Activated CD4-positive, alpha-beta T cell treated with anti-CD3 and anti-CD28 coated beads, Interleukin-2, amount 50 U/mL, for 4 hours (primary cell): ENCODE results near the gene GPSM3.
"Not testable (repeated sequence)": the region's sequence is repeated elsewhere in the genome, so short reads cannot be mapped to it uniquely, and the experiment has no call there.

Experiments
- DNase-seq, 2 experiments: peaks; one replicate each; pipeline ENCODE4 v3.0.0-alpha.2; 2020

Gene GPSM3

GRCh38 chr6:32192608-32193039, at the start of gene GPSM3:
Gene GPSM3, minus strand, starts transcription at chr6:32192643. Its CDS starts 130 bp downstream, at chr6:32192513.
- DNase-seq: peak; percentile 22 to 25

- no peak for DNase-seq
Observed at GRCh38 chr6:32240686-32241085, 48.2 kb upstream of the GPSM3 start.

GRCh38 chr6:32239462-32239861, 47.0 kb upstream of the GPSM3 start:
- DNase-seq: no peak

GRCh38 chr6:32234934-32235333, 42.5 kb upstream of the GPSM3 start:
- DNase-seq: no peak

- no peak for DNase-seq
Observed at GRCh38 chr6:32226434-32226833, 34.0 kb upstream of the GPSM3 start.

- DNase-seq: no peak
Observed at GRCh38 chr6:32224696-32225095, 32.3 kb upstream of the GPSM3 start.

- no peak for DNase-seq
Observed at GRCh38 chr6:32223258-32224235, 31.1 kb upstream of the GPSM3 start, which contains the start of gene NOTCH4. Gene NOTCH4, minus strand, starts transcription at chr6:32224067. Its CDS starts 139 bp downstream, at chr6:32223928.

- no peak for DNase-seq
Observed at GRCh38 chr6:32222333-32223230, 30.1 kb upstream of the GPSM3 start.

GRCh38 chr6:32220021-32220420, 27.6 kb upstream of the GPSM3 start:
- DNase-seq: no peak

- DNase-seq: no peak
Observed at GRCh38 chr6:32218167-32218566, 25.7 kb upstream of the GPSM3 start.

- DNase-seq: no peak
Observed at GRCh38 chr6:32216998-32217397, 24.6 kb upstream of the GPSM3 start.

GRCh38 chr6:32216285-32216684, 23.8 kb upstream of the GPSM3 start:
- no peak for DNase-seq

GRCh38 chr6:32215617-32216016, 23.2 kb upstream of the GPSM3 start:
- no peak for DNase-seq

GRCh38 chr6:32214126-32214525, 21.7 kb upstream of the GPSM3 start:
- no peak for DNase-seq

GRCh38 chr6:32213649-32214048, 21.2 kb upstream of the GPSM3 start:
- DNase-seq: no peak

- no peak for DNase-seq
Observed at GRCh38 chr6:32212076-32212760, 19.8 kb upstream of the GPSM3 start.

- not testable (repeated sequence) for DNase-seq
Observed at GRCh38 chr6:32211432-32211831, 19.0 kb upstream of the GPSM3 start.

- no peak for DNase-seq
Observed at GRCh38 chr6:32210191-32210601, 17.8 kb upstream of the GPSM3 start.

- no peak for DNase-seq
Observed at GRCh38 chr6:32208996-32209395, 16.6 kb upstream of the GPSM3 start.

- DNase-seq: no peak
Observed at GRCh38 chr6:32204268-32204715, 11.8 kb upstream of the GPSM3 start.

GRCh38 chr6:32203426-32204267, 11.2 kb upstream of the GPSM3 start:
- no peak for DNase-seq

- DNase-seq: no peak
Observed at GRCh38 chr6:32202186-32202585, 9.7 kb upstream of the GPSM3 start.
